IPS DF 4.7 (cell line): ENCODE results near the gene ELMO1.

Experiments used
- DNase-seq: peaks from one replicate; pipeline ENCODE4 v3.0.0-alpha.2; 2013; ENCODE audit warnings: low spot score; ENCODE audit errors: extremely low read depth

The ELMO1 gene

GRCh38 chr7:37068902-37069301, 379.8 kb downstream of the ELMO1 start:
- no peak for DNase-seq

- no peak for DNase-seq
Measured at GRCh38 chr7:37068038-37068437, 380.6 kb downstream of the ELMO1 start.

- no peak for DNase-seq
Measured at GRCh38 chr7:37065779-37066271, 382.8 kb downstream of the ELMO1 start.

- DNase-seq: no peak
Measured at GRCh38 chr7:37062560-37062859, 386.2 kb downstream of the ELMO1 start.

GRCh38 chr7:37061849-37062559, 386.7 kb downstream of the ELMO1 start:
- DNase-seq: no peak

GRCh38 chr7:37056234-37056912, 392.3 kb downstream of the ELMO1 start:
- DNase-seq: no peak

- DNase-seq: no peak
Measured at GRCh38 chr7:37054624-37055241, 393.9 kb downstream of the ELMO1 start.

GRCh38 chr7:37052705-37053104, 396.0 kb downstream of the ELMO1 start:
- DNase-seq: peak; percentile 38

- DNase-seq: no peak
Measured at GRCh38 chr7:37050801-37051200, 397.9 kb downstream of the ELMO1 start.

- no peak for DNase-seq
Measured at GRCh38 chr7:37048674-37049073, 400.0 kb downstream of the ELMO1 start.

- no peak for DNase-seq
Measured at GRCh38 chr7:37047260-37047659, 401.4 kb downstream of the ELMO1 start.

- DNase-seq: no peak
Measured at GRCh38 chr7:37046531-37047079, 402.1 kb downstream of the ELMO1 start.

- DNase-seq: no peak
Measured at GRCh38 chr7:37045681-37046179, 402.9 kb downstream of the ELMO1 start.

- DNase-seq: no peak
Measured at GRCh38 chr7:37041461-37041860, 407.2 kb downstream of the ELMO1 start.

- DNase-seq: no peak
Measured at GRCh38 chr7:37040330-37040729, 408.3 kb downstream of the ELMO1 start.

GRCh38 chr7:37039131-37039749, 409.4 kb downstream of the ELMO1 start:
- DNase-seq: no peak

GRCh38 chr7:37038706-37039105, 410.0 kb downstream of the ELMO1 start:
- no peak for DNase-seq

- DNase-seq: no peak
Measured at GRCh38 chr7:37037286-37037685, 411.4 kb downstream of the ELMO1 start.

- DNase-seq: no peak
Measured at GRCh38 chr7:37035631-37036030, 413.0 kb downstream of the ELMO1 start.

GRCh38 chr7:37033141-37033540, 415.5 kb downstream of the ELMO1 start:
- no peak for DNase-seq

- DNase-seq: no peak
Measured at GRCh38 chr7:37032258-37032601, 416.4 kb downstream of the ELMO1 start.
